Spleen (tissue), 7 donors: ENCODE results near the gene STK17A.

Source experiments
- POLR2AphosphoS5 ChIP-seq, 3 donors: sonication (generic); formaldehyde crosslinking; IDR thresholded peaks; one replicate each; pipeline ENCODE4 v1.5.1; 2017; ENCODE audit warnings: antibody characterized with exemption in 3 of 3
- TF ChIP-seq, protein P1 (sequence below), 11 experiments: fragments of 200-600 bp in 7 of 11; fragments of 450-650 bp in 4 of 11; sonication (generic) in 4 of 11; IDR thresholded peaks in 8 of 11; conservative IDR thresholded peaks in 3 of 11; 1 replicate in 7 of 11; 2 replicates in 4 of 11; pipeline versions ENCODE4 v1.4.0 to v1.8.0; 2016 to 2021; ENCODE audit warnings: antibody characterized with exemption in 11 of 11, inconsistent platforms in 4 of 11, mild to moderate bottlenecking in 1 of 11
- donor health status: DM: no; HTN: no; CAD: no; lungs with moderate emphysema.
- donor health status: DM: no; HTN: no; CAD: no.
- donor health status: DM: no; HTN: no; CAD: no.

DNA sequence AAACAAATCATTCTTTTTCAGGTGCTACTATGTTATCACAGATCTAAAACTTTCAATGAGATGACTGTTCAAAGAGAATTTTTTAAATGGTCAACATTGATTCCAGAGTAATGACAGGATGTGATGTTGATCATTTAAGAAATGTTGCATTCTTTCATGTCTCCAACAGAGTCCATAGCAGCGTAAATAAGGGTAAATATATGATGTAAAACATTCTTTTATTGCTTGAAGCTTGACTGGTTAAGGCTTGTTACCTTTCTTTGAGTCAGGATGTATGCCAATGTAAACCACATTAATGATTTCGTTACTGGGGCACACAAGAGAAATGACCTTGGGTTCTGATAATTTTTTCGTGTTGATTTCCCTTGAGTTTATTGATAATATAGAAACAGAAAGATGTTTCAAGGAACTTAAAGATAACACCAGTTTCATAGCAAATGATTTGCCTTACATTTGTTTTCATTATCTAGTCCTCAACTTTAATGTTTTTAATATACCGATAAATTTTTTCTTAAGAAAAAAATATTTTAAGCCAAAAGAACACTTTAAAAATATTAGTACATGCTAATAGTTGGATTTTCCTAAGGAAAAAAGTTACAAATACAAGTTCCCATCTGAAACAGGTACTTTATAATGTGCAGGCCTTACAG is 3.5 kb downstream of the STK17A start:
- no peak for TF ChIP-seq POLR2AphosphoS5 (IDR thresholded peaks at IDR 0.05)
- TF ChIP-seq, protein P1, sequence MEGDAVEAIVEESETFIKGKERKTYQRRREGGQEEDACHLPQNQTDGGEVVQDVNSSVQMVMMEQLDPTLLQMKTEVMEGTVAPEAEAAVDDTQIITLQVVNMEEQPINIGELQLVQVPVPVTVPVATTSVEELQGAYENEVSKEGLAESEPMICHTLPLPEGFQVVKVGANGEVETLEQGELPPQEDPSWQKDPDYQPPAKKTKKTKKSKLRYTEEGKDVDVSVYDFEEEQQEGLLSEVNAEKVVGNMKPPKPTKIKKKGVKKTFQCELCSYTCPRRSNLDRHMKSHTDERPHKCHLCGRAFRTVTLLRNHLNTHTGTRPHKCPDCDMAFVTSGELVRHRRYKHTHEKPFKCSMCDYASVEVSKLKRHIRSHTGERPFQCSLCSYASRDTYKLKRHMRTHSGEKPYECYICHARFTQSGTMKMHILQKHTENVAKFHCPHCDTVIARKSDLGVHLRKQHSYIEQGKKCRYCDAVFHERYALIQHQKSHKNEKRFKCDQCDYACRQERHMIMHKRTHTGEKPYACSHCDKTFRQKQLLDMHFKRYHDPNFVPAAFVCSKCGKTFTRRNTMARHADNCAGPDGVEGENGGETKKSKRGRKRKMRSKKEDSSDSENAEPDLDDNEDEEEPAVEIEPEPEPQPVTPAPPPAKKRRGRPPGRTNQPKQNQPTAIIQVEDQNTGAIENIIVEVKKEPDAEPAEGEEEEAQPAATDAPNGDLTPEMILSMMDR (IDR thresholded peaks at IDR 0.05 in 8 of 11, conservative IDR thresholded peaks at IDR 0.05 in 3 of 11): no peak
